Breast epithelium (tissue), 4 donors: ENCODE measurements around the gene GTPBP6. TPM values are rescaled to one million over a fixed set of nuclear protein-coding genes. Genes with fewer than 3 reads are reported as not detected.
A peak's percentile ranks its signal among the peaks of the same experiment; 100 is the strongest.

Source experiments
- DNase-seq, 2 donors: peaks; one replicate each; pipeline ENCODE4 v3.0.0-alpha.2; 2019; ENCODE audit warnings: low spot score in 2 of 2
- H3K27ac ChIP-seq, 2 donors: fragments of 200-600 bp; sonication (generic) in 1 of 2; one replicate each; pipeline ENCODE4 v1.5.1; 2016 to 2019; ENCODE audit warnings: mild to moderate bottlenecking in 1 of 2
- H3K27me3 ChIP-seq, 2 donors: fragments of 200-600 bp; sonication (generic) in 1 of 2; one replicate each; pipeline versions ENCODE4 v1.5.1 to v1.6.0; 2017 to 2019; ENCODE audit warnings: control low read depth in 1 of 2, mild to moderate bottlenecking in 1 of 2
- H3K36me3 ChIP-seq: fragments of 200-600 bp; one replicate; pipeline ENCODE4 v1.5.1; 2019
- H3K4me1 ChIP-seq, 2 donors: fragments of 200-600 bp; sonication (generic); one replicate each; pipeline ENCODE4 v1.5.1; 2016 to 2019; ENCODE audit warnings: control low read depth in 1 of 2
- H3K4me3 ChIP-seq, 3 donors: fragments of 200-600 bp; sonication (generic); 1 replicate in 2 of 3; 2 replicates in 1 of 3; pipeline ENCODE4 v1.5.1; 2016 to 2019; ENCODE audit warnings: mild to moderate bottlenecking in 3 of 3, moderate library complexity in 2 of 3
- H3K9me3 ChIP-seq, 2 donors: fragments of 200-600 bp; sonication (generic) in 1 of 2; one replicate each; pipeline ENCODE4 v1.5.1; 2016 to 2019; ENCODE audit warnings: control low read depth in 1 of 2
- CTCF ChIP-seq, 3 donors: fragments of 450-650 bp; IDR thresholded peaks; one replicate each; pipeline ENCODE4 v1.5.1; 2016 to 2017; ENCODE audit warnings: antibody characterized with exemption in 3 of 3, mild to moderate bottlenecking in 3 of 3, moderate library complexity in 3 of 3
- POLR2A ChIP-seq: fragments of 450-650 bp; IDR thresholded peaks from one replicate; pipeline ENCODE4 v1.6.1; 2016; ENCODE audit warnings: antibody characterized with exemption, mild to moderate bottlenecking, moderate library complexity
- POLR2AphosphoS5 ChIP-seq, 3 donors: sonication (generic); formaldehyde crosslinking; IDR thresholded peaks; one replicate each; pipeline ENCODE4 v1.6.1; 2017; ENCODE audit warnings: antibody characterized with exemption in 3 of 3
- intact Hi-C: fragments of 100-400 bp; cut with DNase I; formaldehyde crosslinking; loops from one replicate; pipeline ENCODE4 v1.15.1; 2023; ENCODE audit warnings: low total_unique reads
- total RNA-seq, 3 donors: library from RNA; depleted of rRNA; stranded (reverse); fragments of >200 nt; gene quantifications; one replicate each; pipeline ENCODE4 v1.1.0, GENCODE V29; 2016

GTPBP6 gene
- total RNA-seq, 3 donors from 2014 or later = 25.5 to 45.9 (median 27.2) TPM

GRCh38 chrX:314049-314448 lies 4.5 kb downstream of the GTPBP6 start:
- Histone ChIP-seq H3K36me3 (peaks cover 5% of the 10 kb centered on the region), H3K4me3 (no peak overlapping the region), H3K9me3 (no peaks in the 10 kb centered on the region), H3K4me1 (no peaks in the 10 kb centered on the region), H3K27ac (no peak overlapping the region), H3K27me3 (no peaks in the 10 kb centered on the region)
- intact Hi-C loops = no loop called here
- no peak for TF ChIP-seq CTCF (IDR thresholded peaks at IDR 0.05)
- no peak for DNase-seq

GRCh38 chrX:313546-313945 lies 5.0 kb downstream of the GTPBP6 start:
- DNase-seq = no peak
- no peak for TF ChIP-seq POLR2AphosphoS5 (IDR thresholded peaks at IDR 0.05)
- TF ChIP-seq CTCF (IDR thresholded peaks at IDR 0.05) = no peak
- no peak for TF ChIP-seq POLR2A
- H3K36me3 ChIP-seq = peaks cover 5% of the 10 kb centered on the region
- no peaks in the 10 kb centered on the region for H3K9me3 ChIP-seq
- no peak overlapping the region for H3K4me3 ChIP-seq
- intact Hi-C loops = no loop called here
- no peaks in the 10 kb centered on the region for H3K4me1 ChIP-seq
- no peaks in the 10 kb centered on the region for H3K27me3 ChIP-seq
- H3K27ac ChIP-seq = no peak overlapping the region

GRCh38 chrX:312621-313331 lies 5.8 kb downstream of the GTPBP6 start:
- no peak for DNase-seq
- TF ChIP-seq CTCF (IDR thresholded peaks at IDR 0.05) (no peak), POLR2AphosphoS5 (IDR thresholded peaks at IDR 0.05) (no peak), POLR2A (no peak)
- peaks cover 5% of the 10 kb centered on the region for H3K36me3 ChIP-seq

GRCh38 chrX:311156-312129 lies 7.2 kb downstream of the GTPBP6 start:
- Histone ChIP-seq H3K27ac (no peak overlapping the region), H3K36me3 (peaks cover 5% of the 10 kb centered on the region), H3K4me3 (no peak overlapping the region), H3K27me3 (no peaks in the 10 kb centered on the region), H3K4me1 (no peaks in the 10 kb centered on the region), H3K9me3 (no peaks in the 10 kb centered on the region)
- intact Hi-C loops = no loop called here
- peak in 1 of 2 donors; percentile 46 for DNase-seq
- TF ChIP-seq CTCF (IDR thresholded peaks at IDR 0.05) = no peak
- no peak for TF ChIP-seq POLR2A
- TF ChIP-seq POLR2AphosphoS5 (IDR thresholded peaks at IDR 0.05) = no peak

More at GRCh38 chrX:312621-313331, 5.8 kb downstream of the GTPBP6 start:
- Histone ChIP-seq H3K9me3 (no peaks in the 10 kb centered on the region), H3K4me3 (no peak overlapping the region), H3K27ac (no peak overlapping the region), H3K4me1 (no peaks in the 10 kb centered on the region), H3K27me3 (no peaks in the 10 kb centered on the region)
- intact Hi-C loops = no loop called here

- TF ChIP-seq POLR2AphosphoS5 (IDR thresholded peaks at IDR 0.05) (no peak), POLR2A (no peak), CTCF (IDR thresholded peaks at IDR 0.05) (no peak)
- H3K4me3 ChIP-seq = no peak overlapping the region
- intact Hi-C loops = no loop called here
- no peaks in the 10 kb centered on the region for H3K9me3 ChIP-seq
- DNase-seq = peak in 1 of 2 donors; percentile 34
- H3K36me3 ChIP-seq = peaks cover 5% of the 10 kb centered on the region
- H3K27me3 ChIP-seq = no peaks in the 10 kb centered on the region
- no peaks in the 10 kb centered on the region for H3K4me1 ChIP-seq
- H3K27ac ChIP-seq = no peak overlapping the region
These were observed 7.9 kb downstream of the GTPBP6 start for GRCh38 chrX:310621-311155.
